Measurements from ENCODE around the gene KAT2A. TPM values are rescaled to one million over a fixed set of nuclear protein-coding genes. Genes with fewer than 3 reads are reported as not detected.

Gene KAT2A
- polyA plus RNA-seq, 1 experiment, result 25.2 TPM

DNA sequence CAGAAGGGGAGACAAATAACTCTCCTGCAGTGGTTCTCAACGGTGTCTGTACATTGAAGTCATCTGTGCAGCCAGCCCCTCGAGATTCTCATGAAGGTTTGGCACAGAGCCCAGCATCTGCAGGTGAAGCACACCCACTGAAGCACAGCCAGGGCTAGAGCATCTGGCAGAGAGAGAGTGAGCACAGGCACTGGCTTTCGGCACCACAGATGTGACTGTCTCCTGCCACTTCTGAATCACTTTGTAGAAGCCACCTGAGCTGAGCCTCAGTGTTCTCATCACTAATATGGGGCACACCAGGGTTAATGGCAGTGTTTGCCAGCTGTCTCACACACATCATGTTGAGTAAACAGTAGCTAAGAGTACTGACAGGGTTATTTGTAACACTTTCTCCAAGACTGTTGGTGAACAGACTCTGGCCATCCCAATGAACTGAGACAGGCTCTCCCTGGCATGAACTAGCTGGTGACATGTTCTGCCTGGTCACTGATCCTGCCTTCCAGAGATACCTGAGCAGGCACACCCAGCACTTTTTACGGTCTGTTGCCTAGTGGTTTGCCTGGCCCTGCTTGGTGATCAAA lies 12.4 kb upstream of the KAT2A start:
- ChIA-PET POLR2A (interaction anchor here (1.2 kb wide), 1 partner anchor 9 kb away, joined by 3 read pairs; no protein-coding TSS in a partner anchor), CTCF (interaction anchor here (0.5 to 1.5 kb wide), 3 partner anchors 9 to 384 kb away, joined by 3 to 4 read pairs (median 3); no protein-coding TSS in a partner anchor)
- Histone ChIP-seq H3K4me3 (ENCODE audit: low read depth, low read length) (no peak overlapping the region), H3K36me3 (ENCODE audit: control insufficient read depth, insufficient read depth, low read length) (peaks cover 16% of the 10 kb centered on the region), H3K27me3 (ENCODE audit: control insufficient read depth, insufficient read depth, low read length) (no peaks in the 10 kb centered on the region)
- DNase-seq (ENCODE audit: low read depth), result no peak
- TF ChIP-seq, protein P1, sequence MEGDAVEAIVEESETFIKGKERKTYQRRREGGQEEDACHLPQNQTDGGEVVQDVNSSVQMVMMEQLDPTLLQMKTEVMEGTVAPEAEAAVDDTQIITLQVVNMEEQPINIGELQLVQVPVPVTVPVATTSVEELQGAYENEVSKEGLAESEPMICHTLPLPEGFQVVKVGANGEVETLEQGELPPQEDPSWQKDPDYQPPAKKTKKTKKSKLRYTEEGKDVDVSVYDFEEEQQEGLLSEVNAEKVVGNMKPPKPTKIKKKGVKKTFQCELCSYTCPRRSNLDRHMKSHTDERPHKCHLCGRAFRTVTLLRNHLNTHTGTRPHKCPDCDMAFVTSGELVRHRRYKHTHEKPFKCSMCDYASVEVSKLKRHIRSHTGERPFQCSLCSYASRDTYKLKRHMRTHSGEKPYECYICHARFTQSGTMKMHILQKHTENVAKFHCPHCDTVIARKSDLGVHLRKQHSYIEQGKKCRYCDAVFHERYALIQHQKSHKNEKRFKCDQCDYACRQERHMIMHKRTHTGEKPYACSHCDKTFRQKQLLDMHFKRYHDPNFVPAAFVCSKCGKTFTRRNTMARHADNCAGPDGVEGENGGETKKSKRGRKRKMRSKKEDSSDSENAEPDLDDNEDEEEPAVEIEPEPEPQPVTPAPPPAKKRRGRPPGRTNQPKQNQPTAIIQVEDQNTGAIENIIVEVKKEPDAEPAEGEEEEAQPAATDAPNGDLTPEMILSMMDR (IDR thresholded peaks at IDR 0.05; ENCODE audit: insufficient read depth, low read depth, low read length), result no peak

DNA sequence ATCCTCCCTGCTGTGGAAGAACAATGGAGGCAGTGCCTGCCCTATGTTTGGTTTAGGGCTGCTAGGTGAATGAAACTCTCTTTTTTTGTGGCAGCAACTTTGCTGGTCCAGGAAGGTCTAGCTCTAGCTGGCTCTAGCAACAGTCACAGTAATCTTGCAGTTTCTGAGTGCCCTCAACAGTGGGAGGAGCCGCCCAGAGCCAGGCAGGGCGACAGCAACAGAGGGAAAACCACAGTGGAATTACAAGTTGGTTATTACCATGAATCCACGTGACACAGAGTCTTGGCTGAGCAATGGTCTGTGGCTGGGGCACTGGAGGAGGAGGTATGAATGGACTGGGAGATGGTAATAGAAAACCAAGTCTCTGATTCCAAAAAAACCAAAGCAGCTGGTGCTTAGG lies 11.8 kb upstream of the KAT2A start:
- DNase-seq (ENCODE audit: low read depth), result peak; percentile 64
- POLR2A ChIA-PET, result no interaction called here

DNA sequence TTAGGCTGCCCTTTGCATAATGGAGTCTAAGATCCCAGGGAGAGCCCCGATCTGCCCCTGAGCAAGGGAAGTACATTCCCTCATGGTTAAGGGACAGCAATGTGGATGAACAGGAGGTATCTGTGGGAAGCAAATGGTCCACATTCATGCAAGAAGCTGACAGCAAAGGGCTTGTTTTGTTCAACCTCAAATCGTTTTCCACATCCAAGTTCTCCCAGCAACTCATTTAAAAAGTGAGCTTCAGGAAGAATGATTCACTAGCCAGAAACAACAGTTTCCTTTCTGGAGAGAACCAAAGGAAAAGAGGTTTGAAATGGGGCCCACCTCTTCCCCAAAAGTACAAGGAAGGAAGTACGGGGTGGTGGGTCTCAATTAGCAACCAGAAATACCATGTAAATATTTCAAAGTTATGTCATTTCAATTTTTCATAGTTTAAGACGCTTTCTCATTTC lies 10.8 kb upstream of the KAT2A start:
- ChIA-PET POLR2A (no interaction called here), CTCF (interaction anchor here (0.8 to 1.4 kb wide), 3 partner anchors 37 to 169 kb away, joined by 3 to 5 read pairs (median 4); no protein-coding TSS in a partner anchor)
- peaks cover 25% of the 10 kb centered on the region for H3K36me3 ChIP-seq (ENCODE audit: control insufficient read depth, insufficient read depth, low read length)
- no peaks in the 10 kb centered on the region for H3K27me3 ChIP-seq (ENCODE audit: control insufficient read depth, insufficient read depth, low read length)
- TF ChIP-seq, protein P1 (IDR thresholded peaks at IDR 0.05; ENCODE audit: insufficient read depth, low read depth, low read length), result no peak
- no peak overlapping the region for H3K4me3 ChIP-seq (ENCODE audit: low read depth, low read length)
- DNase-seq (ENCODE audit: low read depth), result no peak

More for the DNA sequence above, 11.8 kb upstream of the KAT2A start:
- Histone ChIP-seq H3K36me3 (ENCODE audit: control insufficient read depth, insufficient read depth, low read length) (peaks cover 22% of the 10 kb centered on the region), H3K27me3 (ENCODE audit: control insufficient read depth, insufficient read depth, low read length) (no peaks in the 10 kb centered on the region), H3K4me3 (ENCODE audit: low read depth, low read length) (no peak overlapping the region)
- CTCF ChIA-PET, result interaction anchor here (0.8 kb wide), 1 partner anchor 8 kb away, joined by 3 read pairs; no protein-coding TSS in a partner anchor
- TF ChIP-seq, protein P1 (IDR thresholded peaks at IDR 0.05; ENCODE audit: insufficient read depth, low read depth, low read length), result no peak

DNA sequence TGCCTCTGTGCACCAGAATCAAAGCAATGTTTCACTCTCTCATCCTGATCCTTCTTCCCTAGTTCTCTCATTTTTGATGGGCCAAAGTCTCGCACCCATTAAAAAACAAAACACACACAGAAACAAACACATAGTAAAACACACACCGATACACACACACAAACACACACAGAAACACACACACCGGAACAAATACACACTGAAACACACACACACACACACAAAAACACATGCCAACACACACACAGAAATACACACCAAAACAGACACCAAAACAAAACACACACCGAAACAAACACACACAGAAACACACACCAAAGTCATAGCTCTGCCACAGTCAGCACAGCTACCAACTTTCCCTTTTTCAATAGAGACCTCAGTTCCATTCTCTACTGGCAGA lies 10.1 kb upstream of the KAT2A start:
- CTCF ChIA-PET, result interaction anchor here (0.8 to 1.4 kb wide), 4 partner anchors 12 to 168 kb away, joined by 3 to 5 read pairs (median 4); no protein-coding TSS in a partner anchor
- TF ChIP-seq, protein P1 (IDR thresholded peaks at IDR 0.05; ENCODE audit: insufficient read depth, low read depth, low read length), result no peak
- Histone ChIP-seq H3K36me3 (ENCODE audit: control insufficient read depth, insufficient read depth, low read length) (peaks cover 29% of the 10 kb centered on the region), H3K4me3 (ENCODE audit: low read depth, low read length) (no peak overlapping the region), H3K27me3 (ENCODE audit: control insufficient read depth, insufficient read depth, low read length) (no peaks in the 10 kb centered on the region)
- POLR2A ChIA-PET, result interaction anchor here (0.6 kb wide), 1 partner anchor 267 kb away, joined by 4 read pairs; no protein-coding TSS in a partner anchor
- no peak for DNase-seq (ENCODE audit: low read depth)

DNA sequence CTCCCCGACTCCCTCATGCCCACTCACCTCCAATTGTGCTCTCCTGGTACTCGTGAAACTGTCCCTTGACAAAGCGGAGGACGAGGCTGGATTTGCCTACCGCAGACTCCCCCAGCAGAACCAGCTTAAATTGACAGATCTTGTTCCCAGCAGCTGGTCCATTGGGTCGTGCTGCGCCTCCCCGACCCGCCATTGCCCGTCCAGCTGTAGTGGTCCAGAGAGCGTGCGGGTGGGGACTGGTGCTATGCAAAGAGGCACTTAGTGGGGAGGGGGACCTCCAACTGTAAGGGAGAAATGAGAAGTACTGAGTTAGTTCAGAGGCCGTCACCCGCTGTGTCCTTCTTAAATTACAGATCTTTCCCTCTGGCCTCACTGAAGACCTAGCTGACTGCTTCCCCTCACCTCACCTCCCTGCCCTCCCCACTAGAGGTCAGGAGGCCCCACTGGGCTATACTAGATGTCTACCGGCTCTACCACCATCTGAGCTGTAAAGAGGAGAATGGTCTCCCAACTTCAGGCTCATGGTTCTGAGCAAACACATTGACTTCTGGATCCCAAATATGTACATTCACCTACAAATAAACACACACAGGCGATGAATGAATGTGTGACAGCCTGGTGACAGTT lies 9.3 kb upstream of the KAT2A start:
- Histone ChIP-seq H3K4me3 (ENCODE audit: low read depth, low read length) (no peak overlapping the region), H3K27me3 (ENCODE audit: control insufficient read depth, insufficient read depth, low read length) (no peaks in the 10 kb centered on the region), H3K36me3 (ENCODE audit: control insufficient read depth, insufficient read depth, low read length) (peaks cover 29% of the 10 kb centered on the region)
- ChIA-PET POLR2A (no interaction called here), CTCF (interaction anchor here (0.6 to 1.6 kb wide), 4 partner anchors 9 to 170 kb away, joined by 3 to 4 read pairs (median 3); partner anchors contain the start of gene KAT2A)
- DNase-seq (ENCODE audit: low read depth), result no peak
- TF ChIP-seq, protein P1 (IDR thresholded peaks at IDR 0.05; ENCODE audit: insufficient read depth, low read depth, low read length), result no peak
